ENCODE data around the gene OPA3.
A peak's percentile ranks its signal among the peaks of the same experiment; 100 is the strongest.
"Not testable (repeated sequence)": the region's sequence is repeated elsewhere in the genome, so short reads cannot be mapped to it uniquely, and the experiment has no call there.

The OPA3 gene
- total RNA-seq = 13.5 to 20.5 (median 15.5) reads per million in 3 donors

- Histone ChIP-seq H3K9me3 (ENCODE audit: control insufficient read depth, low read length) (no peaks in the 10 kb centered on the region), H3K27ac (ENCODE audit: insufficient read depth, low read length, poor library complexity, severe bottlenecking) (peak within 1 kb of the TSS; percentile 100), H3K27me3 (replicated peaks; ENCODE audit: control insufficient read depth, insufficient read depth, low read length, poor library complexity, severe bottlenecking) (no peaks in the 10 kb centered on the region), H3K4me3 (ENCODE audit: insufficient read depth, low read depth, low read length, poor library complexity, severe bottlenecking) (peak within 1 kb of the TSS; percentile 93), H3K36me3 (ENCODE audit: control insufficient read depth, insufficient read depth, low read length) (no peaks in the 10 kb centered on the region), H3K4me1 (ENCODE audit: control insufficient read depth, insufficient read depth, low read length, poor library complexity, severe bottlenecking) (peaks cover 5% of the 10 kb centered on the region)
- DNase-seq = peak; percentile 97 to 99 (median 97)
Observed at GRCh38 chr19:45584332-45585157, at the start of gene OPA3. TSS of gene OPA3 (minus strand) at chr19:45584802. CDS start at chr19:45584764, 38 bp downstream.

GRCh38 chr19:45632468-45633196 is 48.0 kb upstream of the OPA3 start:
- H3K4me1 ChIP-seq (ENCODE audit: control insufficient read depth, insufficient read depth, low read length, poor library complexity, severe bottlenecking) = no peaks in the 10 kb centered on the region
- no peak overlapping the region for H3K4me3 ChIP-seq (ENCODE audit: insufficient read depth, low read depth, low read length, poor library complexity, severe bottlenecking)
- peaks cover 6% of the 10 kb centered on the region for H3K36me3 ChIP-seq (ENCODE audit: control insufficient read depth, insufficient read depth, low read length)
- no peak overlapping the region for H3K27ac ChIP-seq (ENCODE audit: insufficient read depth, low read length, poor library complexity, severe bottlenecking)
- peak in 2 of 3 donors; percentile 26 to 38 for DNase-seq
- H3K27me3 ChIP-seq (replicated peaks; ENCODE audit: control insufficient read depth, insufficient read depth, low read length, poor library complexity, severe bottlenecking) = no peaks in the 10 kb centered on the region
- H3K9me3 ChIP-seq (ENCODE audit: control insufficient read depth, low read length) = no peaks in the 10 kb centered on the region

GRCh38 chr19:45630463-45630862 is 45.9 kb upstream of the OPA3 start:
- H3K27ac ChIP-seq (ENCODE audit: insufficient read depth, low read length, poor library complexity, severe bottlenecking) = no peak overlapping the region
- H3K4me1 ChIP-seq (ENCODE audit: control insufficient read depth, insufficient read depth, low read length, poor library complexity, severe bottlenecking) = no peaks in the 10 kb centered on the region
- no peak overlapping the region for H3K4me3 ChIP-seq (ENCODE audit: insufficient read depth, low read depth, low read length, poor library complexity, severe bottlenecking)
- peaks cover 19% of the 10 kb centered on the region for H3K36me3 ChIP-seq (ENCODE audit: control insufficient read depth, insufficient read depth, low read length)
- no peak for DNase-seq
- H3K27me3 ChIP-seq (replicated peaks; ENCODE audit: control insufficient read depth, insufficient read depth, low read length, poor library complexity, severe bottlenecking) = no peaks in the 10 kb centered on the region
- no peaks in the 10 kb centered on the region for H3K9me3 ChIP-seq (ENCODE audit: control insufficient read depth, low read length)

- peaks cover 22% of the 10 kb centered on the region for H3K36me3 ChIP-seq (ENCODE audit: control insufficient read depth, insufficient read depth, low read length)
- no peak overlapping the region for H3K4me3 ChIP-seq (ENCODE audit: insufficient read depth, low read depth, low read length, poor library complexity, severe bottlenecking)
- H3K9me3 ChIP-seq (ENCODE audit: control insufficient read depth, low read length) = no peaks in the 10 kb centered on the region
- DNase-seq = no peak
- no peaks in the 10 kb centered on the region for H3K27me3 ChIP-seq (replicated peaks; ENCODE audit: control insufficient read depth, insufficient read depth, low read length, poor library complexity, severe bottlenecking)
- H3K4me1 ChIP-seq (ENCODE audit: control insufficient read depth, insufficient read depth, low read length, poor library complexity, severe bottlenecking) = no peaks in the 10 kb centered on the region
- H3K27ac ChIP-seq (ENCODE audit: insufficient read depth, low read length, poor library complexity, severe bottlenecking) = no peak overlapping the region
Observed at GRCh38 chr19:45629704-45630103, 45.1 kb upstream of the OPA3 start.

- not testable (repeated sequence) for H3K4me3 ChIP-seq (ENCODE audit: insufficient read depth, low read depth, low read length, poor library complexity, severe bottlenecking); H3K4me1 ChIP-seq (ENCODE audit: control insufficient read depth, insufficient read depth, low read length, poor library complexity, severe bottlenecking); DNase-seq; H3K27ac ChIP-seq (ENCODE audit: insufficient read depth, low read length, poor library complexity, severe bottlenecking); H3K9me3 ChIP-seq (ENCODE audit: control insufficient read depth, low read length); H3K27me3 ChIP-seq (replicated peaks; ENCODE audit: control insufficient read depth, insufficient read depth, low read length, poor library complexity, severe bottlenecking)
- H3K36me3 ChIP-seq (ENCODE audit: control insufficient read depth, insufficient read depth, low read length) = peaks cover 22% of the 10 kb centered on the region
Observed at GRCh38 chr19:45628219-45628618, 43.6 kb upstream of the OPA3 start.

- no peaks in the 10 kb centered on the region for H3K27me3 ChIP-seq (replicated peaks; ENCODE audit: control insufficient read depth, insufficient read depth, low read length, poor library complexity, severe bottlenecking)
- no peaks in the 10 kb centered on the region for H3K4me1 ChIP-seq (ENCODE audit: control insufficient read depth, insufficient read depth, low read length, poor library complexity, severe bottlenecking)
- H3K36me3 ChIP-seq (ENCODE audit: control insufficient read depth, insufficient read depth, low read length) = peaks cover 43% of the 10 kb centered on the region
- no peaks in the 10 kb centered on the region for H3K9me3 ChIP-seq (ENCODE audit: control insufficient read depth, low read length)
- H3K27ac ChIP-seq (ENCODE audit: insufficient read depth, low read length, poor library complexity, severe bottlenecking) = no peak overlapping the region
- DNase-seq = no peak
- H3K4me3 ChIP-seq (ENCODE audit: insufficient read depth, low read depth, low read length, poor library complexity, severe bottlenecking) = no peak overlapping the region
Observed at GRCh38 chr19:45623984-45624383, 39.4 kb upstream of the OPA3 start.

GRCh38 chr19:45621976-45622503 is 37.4 kb upstream of the OPA3 start:
- no peak overlapping the region for H3K27ac ChIP-seq (ENCODE audit: insufficient read depth, low read length, poor library complexity, severe bottlenecking)
- H3K36me3 ChIP-seq (ENCODE audit: control insufficient read depth, insufficient read depth, low read length) = peaks cover 51% of the 10 kb centered on the region
- no peaks in the 10 kb centered on the region for H3K27me3 ChIP-seq (replicated peaks; ENCODE audit: control insufficient read depth, insufficient read depth, low read length, poor library complexity, severe bottlenecking)
- no peak overlapping the region for H3K4me3 ChIP-seq (ENCODE audit: insufficient read depth, low read depth, low read length, poor library complexity, severe bottlenecking)
- no peaks in the 10 kb centered on the region for H3K9me3 ChIP-seq (ENCODE audit: control insufficient read depth, low read length)
- no peaks in the 10 kb centered on the region for H3K4me1 ChIP-seq (ENCODE audit: control insufficient read depth, insufficient read depth, low read length, poor library complexity, severe bottlenecking)
- DNase-seq = no peak

GRCh38 chr19:45621389-45621788 is 36.8 kb upstream of the OPA3 start:
- H3K4me3 ChIP-seq (ENCODE audit: insufficient read depth, low read depth, low read length, poor library complexity, severe bottlenecking) = no peak overlapping the region
- H3K27me3 ChIP-seq (replicated peaks; ENCODE audit: control insufficient read depth, insufficient read depth, low read length, poor library complexity, severe bottlenecking) = no peaks in the 10 kb centered on the region
- no peaks in the 10 kb centered on the region for H3K9me3 ChIP-seq (ENCODE audit: control insufficient read depth, low read length)
- H3K36me3 ChIP-seq (ENCODE audit: control insufficient read depth, insufficient read depth, low read length) = peaks cover 50% of the 10 kb centered on the region
- H3K27ac ChIP-seq (ENCODE audit: insufficient read depth, low read length, poor library complexity, severe bottlenecking) = no peak overlapping the region
- no peak for DNase-seq
- H3K4me1 ChIP-seq (ENCODE audit: control insufficient read depth, insufficient read depth, low read length, poor library complexity, severe bottlenecking) = no peaks in the 10 kb centered on the region

GRCh38 chr19:45616704-45617017 is 32.1 kb upstream of the OPA3 start:
- no peak overlapping the region for H3K27ac ChIP-seq (ENCODE audit: insufficient read depth, low read length, poor library complexity, severe bottlenecking)

More at GRCh38 chr19:45616704-45617017, 32.1 kb upstream of the OPA3 start:
- no peak for DNase-seq
- peaks cover 57% of the 10 kb centered on the region for H3K36me3 ChIP-seq (ENCODE audit: control insufficient read depth, insufficient read depth, low read length)
- H3K27me3 ChIP-seq (replicated peaks; ENCODE audit: control insufficient read depth, insufficient read depth, low read length, poor library complexity, severe bottlenecking) = no peaks in the 10 kb centered on the region
- no peaks in the 10 kb centered on the region for H3K9me3 ChIP-seq (ENCODE audit: control insufficient read depth, low read length)
- H3K4me3 ChIP-seq (ENCODE audit: insufficient read depth, low read depth, low read length, poor library complexity, severe bottlenecking) = no peak overlapping the region
- H3K4me1 ChIP-seq (ENCODE audit: control insufficient read depth, insufficient read depth, low read length, poor library complexity, severe bottlenecking) = peaks cover 7% of the 10 kb centered on the region
